Breast epithelium (tissue), 4 donors: ENCODE measurements around the gene ESPNL. TPM values are rescaled to one million over a fixed set of nuclear protein-coding genes. Genes with fewer than 3 reads are reported as not detected.
"Not testable (repeated sequence)": the region's sequence is repeated elsewhere in the genome, so short reads cannot be mapped to it uniquely, and the experiment has no call there.

Source experiments
- DNase-seq, 2 donors: peaks; one replicate each; pipeline ENCODE4 v3.0.0-alpha.2; 2019; ENCODE audit warnings: low spot score in 2 of 2
- H3K27ac ChIP-seq, 2 donors: fragments of 200-600 bp; sonication (generic) in 1 of 2; one replicate each; pipeline ENCODE4 v1.5.1; 2016 to 2019; ENCODE audit warnings: mild to moderate bottlenecking in 1 of 2
- H3K27me3 ChIP-seq, 2 donors: fragments of 200-600 bp; sonication (generic) in 1 of 2; one replicate each; pipeline versions ENCODE4 v1.5.1 to v1.6.0; 2017 to 2019; ENCODE audit warnings: control low read depth in 1 of 2, mild to moderate bottlenecking in 1 of 2
- H3K36me3 ChIP-seq: fragments of 200-600 bp; one replicate; pipeline ENCODE4 v1.5.1; 2019
- H3K4me1 ChIP-seq, 2 donors: fragments of 200-600 bp; sonication (generic); one replicate each; pipeline ENCODE4 v1.5.1; 2016 to 2019; ENCODE audit warnings: control low read depth in 1 of 2
- H3K4me3 ChIP-seq, 3 donors: fragments of 200-600 bp; sonication (generic); 1 replicate in 2 of 3; 2 replicates in 1 of 3; pipeline ENCODE4 v1.5.1; 2016 to 2019; ENCODE audit warnings: mild to moderate bottlenecking in 3 of 3, moderate library complexity in 2 of 3
- H3K9me3 ChIP-seq, 2 donors: fragments of 200-600 bp; sonication (generic) in 1 of 2; one replicate each; pipeline ENCODE4 v1.5.1; 2016 to 2019; ENCODE audit warnings: control low read depth in 1 of 2
- POLR2A ChIP-seq: fragments of 450-650 bp; IDR thresholded peaks from one replicate; pipeline ENCODE4 v1.6.1; 2016; ENCODE audit warnings: antibody characterized with exemption, mild to moderate bottlenecking, moderate library complexity
- POLR2AphosphoS5 ChIP-seq, 3 donors: sonication (generic); formaldehyde crosslinking; IDR thresholded peaks; one replicate each; pipeline ENCODE4 v1.6.1; 2017; ENCODE audit warnings: antibody characterized with exemption in 3 of 3
- intact Hi-C: fragments of 100-400 bp; cut with DNase I; formaldehyde crosslinking; loops from one replicate; pipeline ENCODE4 v1.15.1; 2023; ENCODE audit warnings: low total_unique reads
- total RNA-seq, 3 donors: library from RNA; depleted of rRNA; stranded (reverse); fragments of >200 nt; gene quantifications; one replicate each; pipeline ENCODE4 v1.1.0, GENCODE V29; 2016
- TF ChIP-seq, protein P1 (sequence below), 3 donors: fragments of 450-650 bp; IDR thresholded peaks; one replicate each; pipeline ENCODE4 v1.5.1; 2016 to 2017; ENCODE audit warnings: antibody characterized with exemption in 3 of 3, mild to moderate bottlenecking in 3 of 3, moderate library complexity in 3 of 3

Gene ESPNL
- total RNA-seq, 3 donors from 2014 or later, result 0.15 to 1.3 (median 0.64) TPM

DNA sequence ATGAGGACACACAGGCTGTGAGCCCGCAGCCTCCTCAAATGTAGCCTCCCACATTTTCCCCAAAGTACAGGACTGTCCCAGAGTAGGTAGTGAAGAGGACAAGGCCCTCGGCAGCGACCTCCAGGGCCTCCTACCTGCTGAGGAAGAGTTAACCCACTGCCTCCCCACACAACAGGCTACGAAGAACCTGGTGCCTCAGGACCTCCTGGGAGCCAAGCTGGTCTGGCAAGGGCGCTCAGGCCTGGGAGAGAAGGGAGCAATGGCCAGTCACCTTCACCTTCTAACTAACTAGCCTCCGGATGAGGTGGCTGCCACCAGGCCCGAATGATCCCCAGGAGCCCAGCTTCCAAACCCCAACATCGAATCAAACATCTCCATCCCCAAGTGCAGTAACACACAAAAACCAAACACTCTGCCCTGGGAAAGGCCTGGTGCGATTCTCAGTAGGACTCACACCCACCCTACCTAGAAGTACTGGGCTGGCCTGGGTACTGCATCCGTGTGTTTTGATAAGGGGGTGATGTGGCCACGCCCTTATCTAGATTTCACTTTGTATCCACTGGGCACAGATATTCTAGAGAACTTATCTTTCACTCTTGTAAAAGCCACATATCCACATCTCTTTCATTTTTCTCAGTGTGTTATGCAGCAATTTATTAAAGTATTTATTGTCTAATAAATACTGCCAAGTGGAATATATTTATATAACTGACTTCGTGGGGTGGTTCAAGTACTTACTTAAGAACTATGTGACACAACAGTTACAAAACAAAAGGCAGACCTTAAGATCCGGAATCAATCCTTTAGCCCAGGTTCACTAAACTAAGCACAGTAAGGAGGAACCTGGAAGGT is 68.3 kb downstream of the ESPNL start:
- intact Hi-C loops, result no loop called here
- Histone ChIP-seq H3K27me3 (peaks cover 0 to 9% of the 10 kb centered on the region in 2 donors), H3K9me3 (no peaks in the 10 kb centered on the region), H3K27ac (peak overlapping the region in 1 of 2 donors; percentile 43), H3K36me3 (no peaks in the 10 kb centered on the region), H3K4me1 (no peaks in the 10 kb centered on the region), H3K4me3 (no peak overlapping the region)
- TF ChIP-seq POLR2A (no peak), POLR2AphosphoS5 (IDR thresholded peaks at IDR 0.05) (no peak)
- TF ChIP-seq, protein P1, sequence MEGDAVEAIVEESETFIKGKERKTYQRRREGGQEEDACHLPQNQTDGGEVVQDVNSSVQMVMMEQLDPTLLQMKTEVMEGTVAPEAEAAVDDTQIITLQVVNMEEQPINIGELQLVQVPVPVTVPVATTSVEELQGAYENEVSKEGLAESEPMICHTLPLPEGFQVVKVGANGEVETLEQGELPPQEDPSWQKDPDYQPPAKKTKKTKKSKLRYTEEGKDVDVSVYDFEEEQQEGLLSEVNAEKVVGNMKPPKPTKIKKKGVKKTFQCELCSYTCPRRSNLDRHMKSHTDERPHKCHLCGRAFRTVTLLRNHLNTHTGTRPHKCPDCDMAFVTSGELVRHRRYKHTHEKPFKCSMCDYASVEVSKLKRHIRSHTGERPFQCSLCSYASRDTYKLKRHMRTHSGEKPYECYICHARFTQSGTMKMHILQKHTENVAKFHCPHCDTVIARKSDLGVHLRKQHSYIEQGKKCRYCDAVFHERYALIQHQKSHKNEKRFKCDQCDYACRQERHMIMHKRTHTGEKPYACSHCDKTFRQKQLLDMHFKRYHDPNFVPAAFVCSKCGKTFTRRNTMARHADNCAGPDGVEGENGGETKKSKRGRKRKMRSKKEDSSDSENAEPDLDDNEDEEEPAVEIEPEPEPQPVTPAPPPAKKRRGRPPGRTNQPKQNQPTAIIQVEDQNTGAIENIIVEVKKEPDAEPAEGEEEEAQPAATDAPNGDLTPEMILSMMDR (IDR thresholded peaks at IDR 0.05), result no peak
- DNase-seq, result no peak

DNA sequence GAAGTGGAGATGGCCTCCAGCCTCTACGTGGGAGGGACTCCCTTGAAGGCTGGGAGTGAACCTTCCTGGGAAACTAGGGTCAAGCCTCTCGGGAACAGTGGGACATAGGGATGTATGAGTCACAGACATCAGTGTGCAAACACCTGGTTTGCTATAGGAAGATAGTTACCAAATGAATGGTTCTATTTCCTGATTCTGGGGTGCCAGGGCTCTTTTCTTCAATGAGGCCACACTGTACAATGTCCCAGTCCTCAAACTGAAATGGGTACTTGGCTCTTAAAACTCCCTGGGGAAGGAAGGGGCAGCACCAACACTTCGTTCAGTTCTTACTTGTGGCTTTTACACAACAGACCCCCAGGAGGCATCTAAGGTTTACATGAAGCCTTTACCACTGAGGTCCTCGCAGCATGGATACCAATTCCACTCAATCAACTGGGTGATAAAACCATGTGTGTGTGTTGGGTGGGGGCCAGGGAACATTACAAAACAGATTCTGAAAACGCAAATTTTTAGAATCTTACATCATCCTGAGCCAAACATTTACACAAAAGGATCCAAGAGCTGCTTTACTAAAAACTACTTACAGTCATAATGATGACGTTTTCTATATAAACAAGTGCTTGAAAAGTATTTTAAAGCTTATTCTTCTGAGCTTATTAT is 69.0 kb downstream of the ESPNL start:
- no peaks in the 10 kb centered on the region for H3K36me3 ChIP-seq
- TF ChIP-seq, protein P1 (IDR thresholded peaks at IDR 0.05), result no peak
- TF ChIP-seq POLR2A (no peak), POLR2AphosphoS5 (IDR thresholded peaks at IDR 0.05) (no peak)
- peaks cover 0 to 2% of the 10 kb centered on the region in 2 donors for H3K27me3 ChIP-seq
- no peak overlapping the region for H3K4me3 ChIP-seq
- no peak for DNase-seq
- H3K9me3 ChIP-seq, result no peaks in the 10 kb centered on the region
- intact Hi-C loops, result no loop called here
- no peaks in the 10 kb centered on the region for H3K4me1 ChIP-seq
- peak overlapping the region in 1 of 2 donors; percentile 64 for H3K27ac ChIP-seq

DNA sequence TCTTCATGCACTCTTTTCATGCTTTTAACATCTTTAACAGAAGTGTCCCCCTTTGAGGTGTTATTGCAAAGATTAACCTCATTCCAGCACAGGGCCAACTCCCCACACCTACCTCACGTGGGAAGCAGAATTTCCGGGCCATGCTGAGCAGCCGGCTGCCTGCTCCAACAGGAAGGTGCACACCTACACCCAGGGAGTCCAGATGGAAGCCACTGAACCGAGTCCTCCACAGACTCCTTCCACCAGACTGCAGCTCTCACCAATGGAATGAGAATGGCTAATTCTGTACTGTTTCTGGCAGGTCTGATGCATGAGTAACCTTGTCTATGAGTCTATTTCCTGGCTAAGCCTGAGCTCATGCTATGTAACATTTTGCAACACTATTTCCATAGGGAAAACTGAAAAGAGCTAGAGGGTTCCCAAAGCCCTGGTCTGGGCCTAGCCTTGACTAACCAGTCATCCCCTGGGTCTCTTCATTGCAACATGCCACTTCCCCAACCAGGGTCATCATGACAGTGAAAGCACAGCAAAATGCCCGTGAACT is 69.6 kb downstream of the ESPNL start:
- DNase-seq, result no peak
- H3K36me3 ChIP-seq, result no peaks in the 10 kb centered on the region
- H3K9me3 ChIP-seq, result no peaks in the 10 kb centered on the region

DNA sequence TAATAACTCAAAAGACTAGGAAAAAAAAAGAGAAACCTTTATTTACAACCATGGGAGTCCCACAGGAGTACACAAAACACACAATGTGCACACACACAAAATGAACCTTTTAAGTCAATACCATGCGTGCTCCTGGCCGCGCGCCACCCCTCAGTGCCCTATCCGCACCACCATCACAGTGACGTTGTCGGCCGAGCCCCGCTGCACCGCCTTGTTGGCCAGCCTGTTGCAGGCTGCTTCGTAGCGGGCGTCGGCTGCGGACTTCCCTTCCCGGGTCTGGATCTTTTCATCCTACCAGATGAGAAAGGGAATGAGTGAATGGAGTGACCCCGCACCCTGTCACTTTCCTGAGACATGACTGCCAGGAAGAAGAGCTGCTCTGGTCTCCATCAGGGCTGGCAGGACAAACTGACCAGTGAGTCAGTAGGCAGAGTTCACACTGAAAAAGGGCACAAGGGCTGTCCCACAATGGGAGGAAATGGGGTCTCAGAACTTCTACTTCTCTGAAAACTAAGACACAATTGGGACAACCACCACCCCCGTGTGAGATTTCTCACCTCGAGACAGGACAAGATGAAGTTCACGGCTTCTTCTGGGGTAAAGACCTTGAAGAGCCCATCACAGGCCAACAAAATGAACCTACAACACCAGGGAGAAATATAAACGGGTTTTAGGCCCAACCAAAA is 70.4 kb downstream of the ESPNL start:
- TF ChIP-seq POLR2A, result no peak
- no peak for TF ChIP-seq POLR2AphosphoS5 (IDR thresholded peaks at IDR 0.05)
- TF ChIP-seq, protein P1 (IDR thresholded peaks at IDR 0.05), result no peak
- Histone ChIP-seq H3K9me3 (no peaks in the 10 kb centered on the region), H3K4me3 (no peak overlapping the region), H3K27me3 (no peaks in the 10 kb centered on the region), H3K27ac (peak overlapping the region in 1 of 2 donors; percentile 68), H3K36me3 (no peaks in the 10 kb centered on the region), H3K4me1 (no peaks in the 10 kb centered on the region)
- peak in 1 of 2 donors; percentile 73 for DNase-seq
- intact Hi-C loops, result no loop called here

More for the DNA sequence above, 69.6 kb downstream of the ESPNL start:
- TF ChIP-seq POLR2A (no peak), POLR2AphosphoS5 (IDR thresholded peaks at IDR 0.05) (no peak)
- TF ChIP-seq, protein P1 (IDR thresholded peaks at IDR 0.05), result no peak
- H3K27ac ChIP-seq, result peak overlapping the region in 1 of 2 donors; percentile 64
- no peak overlapping the region for H3K4me3 ChIP-seq
- H3K27me3 ChIP-seq, result no peaks in the 10 kb centered on the region
- H3K4me1 ChIP-seq, result no peaks in the 10 kb centered on the region
- intact Hi-C loops, result no loop called here

DNA sequence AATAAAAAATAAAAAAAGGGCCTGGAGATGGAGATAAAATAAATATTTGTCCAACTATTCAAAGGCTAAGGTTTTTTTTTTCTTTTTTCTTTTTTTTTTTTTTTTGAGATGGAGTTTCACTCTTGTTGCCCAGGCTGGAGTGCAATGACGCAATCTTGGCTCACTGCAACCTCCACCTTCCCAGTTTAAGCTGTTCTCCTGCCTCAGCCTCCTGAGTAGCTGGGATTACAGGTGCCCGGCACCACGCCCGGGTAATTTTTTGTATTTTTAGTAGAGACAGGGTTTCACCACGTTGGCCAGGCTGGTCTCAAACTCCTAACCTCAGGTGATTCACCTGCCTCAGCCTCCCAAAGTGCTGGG is 70.9 kb downstream of the ESPNL start:
- H3K4me3 ChIP-seq, DNase-seq, H3K27me3 ChIP-seq, H3K9me3 ChIP-seq, H3K36me3 ChIP-seq, H3K4me1 ChIP-seq, intact Hi-C loops, H3K27ac ChIP-seq: not testable (repeated sequence)
